ENCODE results near the gene CADM4. TPM values are rescaled to one million over a fixed set of nuclear protein-coding genes. Genes with fewer than 3 reads are reported as not detected.

CADM4 gene
- total RNA-seq, 1 experiment from 2014 or later: 28.7 TPM

DNA sequence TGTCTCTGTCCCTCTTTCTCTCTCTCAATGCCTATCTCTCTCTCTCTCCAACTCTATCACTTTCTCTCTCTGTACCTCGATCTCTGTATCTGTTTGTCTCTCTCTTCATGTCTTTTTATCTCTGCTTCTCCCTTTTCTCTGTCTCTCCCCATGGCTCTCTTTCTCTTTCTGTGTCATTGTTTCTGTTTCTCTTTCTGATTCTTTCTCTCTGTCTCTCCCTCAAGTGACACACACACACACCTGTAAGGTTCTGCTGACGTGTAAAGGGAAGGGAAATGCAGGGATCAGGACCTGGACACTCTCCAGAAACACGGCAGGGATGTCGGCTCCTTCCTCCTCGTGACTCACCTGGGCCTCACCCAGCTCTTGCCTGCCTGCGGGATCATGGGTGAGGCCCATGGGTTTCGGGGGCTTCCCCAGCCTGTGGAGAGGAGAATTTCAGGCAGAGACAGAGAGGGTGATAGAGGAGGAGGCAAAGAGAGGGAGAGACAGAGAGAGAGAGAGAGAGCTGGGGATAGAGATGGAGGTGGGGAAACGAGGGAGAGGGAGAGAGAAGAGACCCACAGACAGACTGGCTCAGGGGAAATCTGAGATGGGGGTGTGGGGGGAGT, 35.7 kb upstream of the CADM4 start:
- no peaks in the 10 kb centered on the region for H3K9me3 ChIP-seq (ENCODE audit: low read depth, low read length, poor library complexity, severe bottlenecking)
- BruUV-seq (replicated peaks): no TSS peak
- ChIA-PET CTCF (interaction anchor here (0.6 kb wide), 1 partner anchor 1334 kb away, joined by 4 read pairs; no protein-coding TSS in a partner anchor), POLR2A (ENCODE audit: low non-redundant PET) (no interaction called here)
- H3K4me3 ChIP-seq (ENCODE audit: low read depth, low read length, poor library complexity, severe bottlenecking): no peak overlapping the region
- intact Hi-C loops (cut with micrococcal nuclease; ENCODE audit: unreplicated experiment): no loop called here
- TF ChIP-seq EZH2 (IDR thresholded peaks at IDR 0.05; ENCODE audit: borderline replicate concordance, low read depth, low read length, poor library complexity, severe bottlenecking): no peak
- TF ChIP-seq CTCF (conservative IDR thresholded peaks at IDR 0.05; ENCODE audit: low read depth, low read length): no peak
- H3K4me1 ChIP-seq (ENCODE audit: insufficient read depth, low read length, poor library complexity, severe bottlenecking): peaks cover 1% of the 10 kb centered on the region
- no peaks in the 10 kb centered on the region for H3K36me3 ChIP-seq (ENCODE audit: insufficient read depth, low read length, poor library complexity, severe bottlenecking)
- no peak for DNase-seq (ENCODE audit: low spot score)
- no peaks in the 10 kb centered on the region for H3K27me3 ChIP-seq (replicated peaks; ENCODE audit: insufficient read depth, low read depth, low read length, poor library complexity)
- H3K27ac ChIP-seq (ENCODE audit: low read depth, low read length, poor library complexity, severe bottlenecking): no peak overlapping the region

GRCh38 chr19:43674596-43674995, 34.9 kb upstream of the CADM4 start:
- Histone ChIP-seq H3K27me3 (replicated peaks; ENCODE audit: insufficient read depth, low read depth, low read length, poor library complexity) (no peaks in the 10 kb centered on the region), H3K27ac (ENCODE audit: low read depth, low read length, poor library complexity, severe bottlenecking) (no peak overlapping the region), H3K36me3 (ENCODE audit: insufficient read depth, low read length, poor library complexity, severe bottlenecking) (no peaks in the 10 kb centered on the region), H3K9me3 (ENCODE audit: low read depth, low read length, poor library complexity, severe bottlenecking) (no peaks in the 10 kb centered on the region), H3K4me1 (ENCODE audit: insufficient read depth, low read length, poor library complexity, severe bottlenecking) (peaks cover 9% of the 10 kb centered on the region), H3K4me3 (ENCODE audit: low read depth, low read length, poor library complexity, severe bottlenecking) (no peak overlapping the region)
- no TSS peak for BruUV-seq (replicated peaks)
- intact Hi-C loops (cut with micrococcal nuclease; ENCODE audit: unreplicated experiment): no loop called here
- ChIA-PET CTCF (interaction anchor here (0.6 kb wide), 1 partner anchor 1333 kb away, joined by 4 read pairs; no protein-coding TSS in a partner anchor), POLR2A (ENCODE audit: low non-redundant PET) (no interaction called here)
- DNase-seq (ENCODE audit: low spot score): no peak
- TF ChIP-seq EZH2 (IDR thresholded peaks at IDR 0.05; ENCODE audit: borderline replicate concordance, low read depth, low read length, poor library complexity, severe bottlenecking) (no peak), CTCF (conservative IDR thresholded peaks at IDR 0.05; ENCODE audit: low read depth, low read length) (no peak)

DNA sequence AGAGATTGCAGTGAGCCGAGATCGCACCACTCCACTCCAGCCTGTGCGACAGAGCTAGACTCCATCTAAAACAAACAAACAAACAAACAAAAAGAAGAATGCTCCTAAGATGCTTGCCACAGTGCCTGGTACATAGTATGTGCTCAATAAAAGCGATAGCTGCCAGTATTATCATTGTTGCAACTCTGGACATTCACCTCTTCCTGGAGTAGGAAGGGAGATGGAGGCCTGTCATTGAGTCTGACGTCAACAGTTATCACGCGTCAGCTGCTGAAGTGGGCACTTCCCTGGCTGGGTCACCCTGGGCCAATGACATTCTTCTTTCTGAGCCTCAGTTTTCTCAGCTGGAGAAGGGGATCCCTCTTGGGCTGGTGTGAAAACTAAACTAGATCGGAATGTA, 34.5 kb upstream of the CADM4 start:
- H3K4me1 ChIP-seq (ENCODE audit: insufficient read depth, low read length, poor library complexity, severe bottlenecking): peaks cover 9% of the 10 kb centered on the region
- no peak for TF ChIP-seq EZH2 (IDR thresholded peaks at IDR 0.05; ENCODE audit: borderline replicate concordance, low read depth, low read length, poor library complexity, severe bottlenecking)
- ChIA-PET POLR2A (ENCODE audit: low non-redundant PET) (no interaction called here), CTCF (no interaction called here)
- no peak overlapping the region for H3K27ac ChIP-seq (ENCODE audit: low read depth, low read length, poor library complexity, severe bottlenecking)
- no peaks in the 10 kb centered on the region for H3K9me3 ChIP-seq (ENCODE audit: low read depth, low read length, poor library complexity, severe bottlenecking)
- BruUV-seq (replicated peaks): no TSS peak
- DNase-seq (ENCODE audit: low spot score): no peak
- no peaks in the 10 kb centered on the region for H3K27me3 ChIP-seq (replicated peaks; ENCODE audit: insufficient read depth, low read depth, low read length, poor library complexity)
- intact Hi-C loops (cut with micrococcal nuclease; ENCODE audit: unreplicated experiment): no loop called here
- no peak overlapping the region for H3K4me3 ChIP-seq (ENCODE audit: low read depth, low read length, poor library complexity, severe bottlenecking)
- H3K36me3 ChIP-seq (ENCODE audit: insufficient read depth, low read length, poor library complexity, severe bottlenecking): no peaks in the 10 kb centered on the region

GRCh38 chr19:43673637-43674036, 34.0 kb upstream of the CADM4 start:
- H3K4me3 ChIP-seq (ENCODE audit: low read depth, low read length, poor library complexity, severe bottlenecking): no peak overlapping the region
- CTCF ChIA-PET: no interaction called here
- no peak for DNase-seq (ENCODE audit: low spot score)
- H3K27ac ChIP-seq (ENCODE audit: low read depth, low read length, poor library complexity, severe bottlenecking): no peak overlapping the region
- POLR2A ChIA-PET (ENCODE audit: low non-redundant PET): no interaction called here
- no peaks in the 10 kb centered on the region for H3K27me3 ChIP-seq (replicated peaks; ENCODE audit: insufficient read depth, low read depth, low read length, poor library complexity)
- peaks cover 9% of the 10 kb centered on the region for H3K4me1 ChIP-seq (ENCODE audit: insufficient read depth, low read length, poor library complexity, severe bottlenecking)
- intact Hi-C loops (cut with micrococcal nuclease; ENCODE audit: unreplicated experiment): no loop called here
- no peak for TF ChIP-seq EZH2 (IDR thresholded peaks at IDR 0.05; ENCODE audit: borderline replicate concordance, low read depth, low read length, poor library complexity, severe bottlenecking)
- TF ChIP-seq CTCF (conservative IDR thresholded peaks at IDR 0.05; ENCODE audit: low read depth, low read length): no peak
- H3K36me3 ChIP-seq (ENCODE audit: insufficient read depth, low read length, poor library complexity, severe bottlenecking): no peaks in the 10 kb centered on the region
- no TSS peak for BruUV-seq (replicated peaks)
- H3K9me3 ChIP-seq (ENCODE audit: low read depth, low read length, poor library complexity, severe bottlenecking): no peaks in the 10 kb centered on the region
